GM10266 (cell line): ENCODE data around the gene FBXL4.
A peak's percentile ranks its signal among the peaks of the same experiment; 100 is the strongest.

Source experiments
- DNase-seq: peaks from one replicate; pipeline ENCODE4 v3.0.0; 2012; ENCODE audit errors: extremely low spot score
- TF ChIP-seq, protein P1 (sequence below): IDR thresholded peaks from 2 replicates; pipeline ENCODE4 v1.5.1; 2012; ENCODE audit warnings: mild to moderate bottlenecking, low read depth; ENCODE audit not compliant: control insufficient read depth, insufficient read depth; ENCODE audit errors: missing control alignments

FBXL4 gene

DNA sequence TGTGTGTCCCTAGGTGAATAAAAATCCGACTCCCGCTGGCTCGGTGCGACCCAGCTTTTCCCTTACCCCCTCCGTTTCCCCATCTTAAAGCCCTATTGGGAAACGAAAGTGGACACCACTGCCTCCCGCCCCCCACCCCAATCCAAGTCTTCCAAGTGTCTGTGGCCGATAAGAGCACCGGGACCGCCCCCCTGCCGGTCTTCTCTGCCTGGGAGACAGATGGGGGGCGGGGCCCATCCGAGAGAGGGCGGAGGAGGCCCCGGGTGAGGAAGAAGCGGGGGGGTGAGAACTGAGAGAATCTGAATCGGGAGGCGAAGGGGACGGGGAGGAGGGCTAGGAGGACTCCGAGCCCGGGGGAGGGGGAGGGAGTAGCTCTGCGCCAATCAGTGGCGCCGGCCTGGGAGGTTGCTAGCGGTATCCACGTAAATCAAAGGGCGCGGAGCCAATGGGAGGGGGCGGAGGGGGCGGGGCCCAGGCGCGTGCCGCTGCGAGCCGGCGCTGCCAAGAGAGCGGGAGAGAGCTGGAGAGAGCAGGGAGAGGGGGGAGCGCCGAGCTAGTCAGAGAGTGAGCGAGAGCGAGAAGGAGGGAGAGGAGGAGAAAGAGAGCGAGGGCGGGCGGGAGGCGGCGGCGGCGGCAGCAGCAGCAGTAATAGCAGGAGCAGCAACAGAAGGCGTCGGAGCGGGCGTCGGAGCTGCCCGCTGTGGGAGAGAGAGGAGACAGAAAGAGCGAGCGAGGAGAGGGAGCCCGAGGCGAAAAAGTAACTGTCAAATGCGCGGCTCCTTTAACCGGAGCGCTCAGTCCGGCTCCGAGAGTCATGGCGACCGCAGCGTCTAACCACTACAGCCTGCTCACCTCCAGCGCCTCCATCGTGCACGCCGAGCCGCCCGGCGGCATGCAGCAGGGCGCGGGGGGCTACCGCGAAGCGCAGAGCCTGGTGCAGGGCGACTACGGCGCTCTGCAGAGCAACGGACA lies 113.4 kb downstream of the FBXL4 start, which contains the start of gene POU3F2:
Gene POU3F2, plus strand, starts transcription at position 515 of the 972 bp plus-strand sequence. Its CDS starts 300 bp downstream, at position 815.
- TF ChIP-seq, protein P1, sequence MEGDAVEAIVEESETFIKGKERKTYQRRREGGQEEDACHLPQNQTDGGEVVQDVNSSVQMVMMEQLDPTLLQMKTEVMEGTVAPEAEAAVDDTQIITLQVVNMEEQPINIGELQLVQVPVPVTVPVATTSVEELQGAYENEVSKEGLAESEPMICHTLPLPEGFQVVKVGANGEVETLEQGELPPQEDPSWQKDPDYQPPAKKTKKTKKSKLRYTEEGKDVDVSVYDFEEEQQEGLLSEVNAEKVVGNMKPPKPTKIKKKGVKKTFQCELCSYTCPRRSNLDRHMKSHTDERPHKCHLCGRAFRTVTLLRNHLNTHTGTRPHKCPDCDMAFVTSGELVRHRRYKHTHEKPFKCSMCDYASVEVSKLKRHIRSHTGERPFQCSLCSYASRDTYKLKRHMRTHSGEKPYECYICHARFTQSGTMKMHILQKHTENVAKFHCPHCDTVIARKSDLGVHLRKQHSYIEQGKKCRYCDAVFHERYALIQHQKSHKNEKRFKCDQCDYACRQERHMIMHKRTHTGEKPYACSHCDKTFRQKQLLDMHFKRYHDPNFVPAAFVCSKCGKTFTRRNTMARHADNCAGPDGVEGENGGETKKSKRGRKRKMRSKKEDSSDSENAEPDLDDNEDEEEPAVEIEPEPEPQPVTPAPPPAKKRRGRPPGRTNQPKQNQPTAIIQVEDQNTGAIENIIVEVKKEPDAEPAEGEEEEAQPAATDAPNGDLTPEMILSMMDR: no peak
- DNase-seq: peak; percentile 90

DNA sequence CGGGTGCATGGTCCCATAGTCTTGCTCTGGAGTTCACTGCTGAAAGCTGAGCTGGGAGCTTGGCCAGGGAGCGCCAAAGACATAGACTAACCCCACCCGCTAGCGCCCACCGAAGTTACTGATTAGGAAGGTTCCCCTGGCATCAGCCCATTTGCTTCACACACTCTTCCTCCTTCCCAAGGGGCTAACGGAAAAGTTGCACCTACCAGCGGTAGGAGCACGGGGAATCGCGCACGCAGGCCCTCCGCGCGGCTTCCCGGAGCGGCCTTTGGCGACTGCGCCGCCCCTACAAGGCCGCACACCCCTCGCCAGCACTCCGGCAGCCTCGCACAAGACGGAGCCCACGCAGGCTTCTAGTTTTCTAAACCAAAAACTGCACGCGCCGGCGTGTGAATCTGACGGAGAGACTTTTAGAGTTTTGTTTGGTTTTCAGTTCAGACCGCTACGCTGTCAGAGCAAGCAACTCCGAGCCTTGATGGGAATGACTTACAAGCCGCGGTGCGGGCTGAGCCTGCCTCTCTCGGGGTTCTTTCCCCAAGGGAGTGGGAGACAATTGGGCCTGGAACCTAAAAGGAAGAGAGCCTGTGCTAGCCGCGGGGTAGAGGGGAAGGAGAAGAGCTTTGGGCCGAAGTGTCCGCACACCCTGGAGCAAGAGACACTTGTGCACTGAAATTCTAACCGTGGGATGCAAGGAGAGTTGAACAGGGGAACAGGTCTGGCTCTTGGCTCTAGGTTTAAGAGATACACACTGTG lies 114.3 kb downstream of the FBXL4 start:
- TF ChIP-seq, protein P1: no peak
- DNase-seq: peak; percentile 60

DNA sequence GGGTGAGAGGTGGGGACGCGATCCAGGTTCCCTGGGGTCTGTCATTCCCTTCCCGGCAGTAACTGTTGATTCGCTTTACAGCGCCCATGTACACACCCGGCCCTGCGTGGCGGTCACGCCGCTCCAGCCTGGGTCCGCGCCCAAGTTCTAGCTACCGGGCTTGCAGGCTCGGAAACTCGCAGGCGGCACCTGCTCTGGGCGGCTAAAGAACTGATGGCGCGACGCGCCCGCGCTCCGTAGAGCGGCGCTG lies 114.8 kb downstream of the FBXL4 start:
- no peak for DNase-seq
- TF ChIP-seq, protein P1: peak; percentile 4

DNA sequence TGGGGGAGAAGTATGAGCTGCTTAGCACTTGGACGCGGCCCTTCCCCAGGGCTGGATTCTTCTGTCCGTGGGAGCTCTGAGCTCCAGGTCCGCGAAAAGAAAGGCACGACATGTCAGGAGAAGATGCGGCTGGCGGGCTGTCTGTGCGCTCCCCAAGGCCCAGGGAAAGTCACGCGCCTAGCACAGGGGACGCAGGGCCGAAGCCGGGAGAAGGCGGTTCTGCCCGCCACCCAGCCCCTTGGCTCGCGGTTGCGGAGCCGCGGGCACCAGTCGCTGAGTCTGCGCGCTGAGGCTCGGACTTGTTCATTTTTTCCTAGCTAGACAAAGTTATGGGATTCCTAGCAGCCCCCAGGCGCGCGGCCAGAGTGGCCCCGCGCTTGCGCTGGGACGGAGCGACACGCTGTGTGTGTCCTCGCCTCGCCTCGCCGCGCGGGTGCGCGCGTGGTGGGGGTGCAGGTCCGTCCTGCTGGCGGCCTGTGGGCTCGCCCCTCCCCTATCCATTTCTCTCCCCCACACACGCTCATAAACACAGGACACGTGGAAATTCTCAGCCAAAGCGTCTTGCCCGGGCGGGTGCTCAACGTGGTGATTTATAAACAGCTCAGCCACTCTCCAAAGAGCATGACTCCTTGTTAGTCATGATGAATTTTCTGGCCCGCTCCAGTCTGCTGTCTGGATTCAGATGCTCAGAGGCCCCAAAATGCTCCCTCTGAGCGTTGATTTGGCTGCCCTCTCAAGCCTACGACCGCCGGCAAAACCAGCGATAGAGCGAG lies 115.3 kb downstream of the FBXL4 start:
- peak; percentile 45 for DNase-seq
- TF ChIP-seq, protein P1: no peak

DNA sequence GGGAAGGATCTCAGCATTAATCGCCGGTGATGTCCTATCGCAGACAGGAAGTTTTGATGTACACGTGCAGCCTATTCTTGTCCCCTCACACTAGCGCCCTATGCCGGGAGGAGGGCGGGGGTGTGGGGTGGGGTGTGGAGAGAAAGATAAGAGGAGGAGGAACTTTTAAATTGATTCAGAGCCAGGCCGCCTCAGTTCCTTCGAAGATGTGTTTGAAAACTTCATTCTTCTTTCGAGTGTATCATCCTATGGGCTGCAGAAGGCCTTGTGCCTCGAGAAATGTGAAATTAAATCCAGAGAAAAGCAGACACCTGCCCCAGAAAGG lies 115.8 kb downstream of the FBXL4 start:
- TF ChIP-seq, protein P1: no peak
- peak; percentile 40 for DNase-seq

DNA sequence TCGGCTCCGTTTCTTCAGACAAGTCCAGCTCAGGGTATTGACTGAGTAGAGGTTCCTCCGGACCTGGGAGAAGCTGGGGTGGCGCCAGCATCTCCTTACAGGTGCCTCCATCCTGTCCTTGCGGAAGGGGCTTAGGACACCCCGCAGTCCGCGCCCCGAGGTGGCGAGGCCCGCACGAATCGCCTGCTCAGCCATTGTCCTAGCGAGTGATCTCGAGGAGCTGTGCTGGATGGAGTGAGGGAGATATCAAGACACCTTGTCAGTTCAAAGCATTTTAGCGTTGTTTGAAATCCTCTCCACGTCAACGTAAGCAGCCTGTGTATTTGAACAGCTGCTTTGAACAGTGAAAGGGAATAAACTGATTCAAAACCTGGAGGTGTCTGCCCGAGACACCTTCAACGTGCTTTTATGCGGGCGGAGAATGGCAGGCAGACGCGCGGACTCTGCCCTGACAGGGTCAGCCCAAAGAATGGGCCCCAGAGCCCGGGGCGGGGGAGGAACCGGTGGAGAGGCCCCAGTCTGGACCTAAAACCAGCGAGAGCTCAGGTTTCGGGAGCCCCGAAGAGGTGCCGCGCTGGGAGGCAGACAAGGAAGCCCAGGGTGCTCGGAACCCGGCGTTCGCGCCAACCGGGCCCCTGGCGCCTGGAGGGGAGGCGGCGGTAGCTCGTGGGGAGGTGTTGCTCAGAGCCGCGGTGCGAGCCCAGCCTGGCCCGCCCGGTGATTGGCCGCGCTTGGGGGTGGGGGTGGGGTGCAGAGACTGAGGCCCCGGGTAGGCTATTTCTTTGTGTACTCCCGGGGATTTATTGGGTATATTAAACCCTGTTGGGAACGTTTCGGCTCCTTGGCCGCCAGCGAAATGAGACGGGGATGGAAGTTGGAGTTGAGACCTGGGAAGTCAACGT lies 116.4 kb downstream of the FBXL4 start:
- TF ChIP-seq, protein P1: no peak
- peak; percentile 34 for DNase-seq
